NCI-H1105 (cell line): ENCODE results near the gene HRH1.
"Not testable (repeated sequence)": the region's sequence is repeated elsewhere in the genome, so short reads cannot be mapped to it uniquely, and the experiment has no call there.

Source experiments
- DNase-seq: peaks from one replicate; lab custom pipeline; 2025; lab: John Stamatoyannopoulos, UW

HRH1 gene

DNA sequence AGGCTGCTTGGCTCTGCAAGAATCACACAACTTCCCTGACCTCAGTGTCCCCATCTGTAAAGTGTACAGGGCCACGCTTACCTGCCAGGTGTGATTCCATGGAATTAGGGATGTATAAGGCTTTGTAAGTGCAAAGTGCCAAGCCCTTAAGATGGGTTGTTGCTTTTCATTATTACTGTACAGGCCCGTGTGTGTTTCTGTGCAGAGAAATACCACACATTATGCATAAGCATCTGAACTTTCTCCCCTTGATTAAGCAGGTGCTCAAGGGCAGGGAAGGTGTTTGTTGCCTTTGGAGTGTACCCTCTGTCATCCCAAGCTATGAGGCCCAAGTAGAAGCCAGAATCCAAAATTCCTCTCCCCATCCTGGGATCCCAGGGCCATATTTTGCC is 13.6 kb upstream of the HRH1 start:
- DNase-seq = no peak

GRCh38 chr3:11143476-11143875 is 10.8 kb upstream of the HRH1 start:
- no peak for DNase-seq

DNA sequence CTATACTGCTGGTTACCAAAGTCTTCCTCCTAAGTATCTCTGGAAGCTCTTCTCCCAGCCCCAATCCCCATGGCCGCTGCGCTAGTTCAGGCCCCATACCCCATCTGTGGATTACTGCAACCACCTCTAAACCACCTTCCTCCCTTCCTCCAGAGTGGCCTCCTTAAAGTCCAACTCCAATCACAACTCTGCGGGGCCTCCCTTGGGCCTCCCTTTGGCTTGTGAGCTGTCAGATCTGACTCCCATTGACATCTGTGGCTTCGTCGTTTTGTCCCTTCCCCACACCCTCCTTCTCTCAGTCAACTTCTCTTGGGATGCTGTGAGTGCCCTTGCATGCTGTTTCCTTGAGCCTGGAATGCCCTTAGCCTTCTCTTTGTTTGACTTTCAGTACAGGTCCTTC is 9.3 kb upstream of the HRH1 start:
- no peak for DNase-seq

GRCh38 chr3:11145888-11146287 is 8.4 kb upstream of the HRH1 start:
- no peak for DNase-seq

DNA sequence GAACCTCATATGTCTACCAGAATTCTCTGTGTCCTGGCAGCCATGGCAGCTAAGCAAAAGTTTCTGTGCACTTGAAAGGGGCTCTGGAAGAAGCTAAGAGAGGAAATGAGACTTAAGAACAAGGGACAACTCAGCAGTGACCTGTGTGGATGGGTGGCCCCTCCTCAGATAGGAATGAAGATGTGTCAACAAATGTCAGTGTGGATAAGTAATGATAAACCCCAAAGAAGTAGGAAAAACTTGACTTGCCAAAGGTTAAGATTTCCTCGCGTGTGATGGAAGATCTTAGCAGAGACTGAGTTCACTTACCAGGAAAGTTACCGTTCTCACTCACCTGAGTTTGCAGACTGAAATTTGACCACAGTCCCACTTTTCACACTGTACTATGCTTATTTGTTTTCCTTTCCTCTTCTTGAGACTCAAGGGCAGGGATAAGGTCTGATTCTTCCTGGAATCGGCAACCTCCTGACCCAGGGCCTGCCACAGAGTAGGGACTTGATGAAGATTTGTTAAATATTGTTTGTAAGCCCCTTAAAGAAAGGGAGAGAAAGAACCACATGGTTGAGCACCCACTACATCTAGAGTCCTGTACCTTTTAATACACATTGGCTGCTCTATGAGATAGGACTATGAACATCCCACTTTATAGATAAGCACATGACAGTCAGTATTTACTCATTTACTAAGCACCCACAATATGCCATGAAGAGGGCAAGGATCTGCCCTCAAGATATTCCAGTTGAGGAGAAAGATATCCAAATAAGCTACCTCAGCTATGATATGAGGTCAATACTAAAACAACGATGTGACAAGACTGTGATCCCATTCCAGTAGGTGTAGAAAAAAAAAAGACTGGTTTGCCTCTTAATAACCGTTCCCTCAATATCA is 7.3 kb upstream of the HRH1 start:
- DNase-seq = no peak

DNA sequence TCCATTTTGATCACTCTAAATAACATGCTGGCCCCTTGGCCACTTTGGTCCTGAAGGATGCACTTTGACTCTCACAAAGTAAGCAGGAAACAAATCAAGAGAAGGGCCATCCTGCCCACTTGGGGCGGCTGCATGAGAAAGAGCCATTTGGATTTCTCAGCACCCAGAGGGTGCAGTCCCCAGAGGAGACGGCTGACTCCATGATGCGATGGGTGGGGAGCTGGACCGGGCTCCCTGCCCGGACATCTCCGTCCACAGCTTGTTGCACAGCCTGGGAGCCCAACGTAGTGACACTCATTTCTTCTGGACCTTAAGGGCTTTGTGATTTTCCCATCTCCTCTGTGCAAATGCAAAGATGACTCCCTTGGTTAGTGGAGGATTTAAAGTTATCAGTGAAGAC is 4.0 kb upstream of the HRH1 start:
- DNase-seq = no peak

- DNase-seq = no peak
Measured at GRCh38 chr3:11152301-11152700, 2.0 kb upstream of the HRH1 start.

GRCh38 chr3:11154953-11155325 is 646 bp downstream of the HRH1 start:
- DNase-seq = peak; percentile 8

- DNase-seq = peak; percentile 17
Measured at GRCh38 chr3:11155341-11156025, 1.2 kb downstream of the HRH1 start.

DNA sequence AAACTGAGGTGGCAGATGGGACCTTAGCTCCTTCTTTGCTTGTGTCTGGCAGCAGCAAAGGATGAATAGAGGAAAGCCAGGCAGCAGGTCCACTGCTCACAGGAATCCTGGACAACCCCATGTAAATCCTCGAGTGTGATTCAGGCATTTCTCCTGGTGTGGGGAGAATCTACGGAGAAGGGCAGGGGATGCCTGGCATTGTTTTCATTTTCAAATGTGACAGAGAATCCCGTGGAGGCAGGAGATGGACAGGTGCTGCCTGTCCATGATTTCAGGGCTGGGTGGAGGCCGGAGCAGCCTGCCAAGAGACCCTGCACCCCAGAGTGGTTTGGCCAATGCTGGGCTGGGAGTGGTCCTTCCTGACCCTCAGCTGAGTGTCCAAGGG is 1.7 kb downstream of the HRH1 start:
- no peak for DNase-seq

DNA sequence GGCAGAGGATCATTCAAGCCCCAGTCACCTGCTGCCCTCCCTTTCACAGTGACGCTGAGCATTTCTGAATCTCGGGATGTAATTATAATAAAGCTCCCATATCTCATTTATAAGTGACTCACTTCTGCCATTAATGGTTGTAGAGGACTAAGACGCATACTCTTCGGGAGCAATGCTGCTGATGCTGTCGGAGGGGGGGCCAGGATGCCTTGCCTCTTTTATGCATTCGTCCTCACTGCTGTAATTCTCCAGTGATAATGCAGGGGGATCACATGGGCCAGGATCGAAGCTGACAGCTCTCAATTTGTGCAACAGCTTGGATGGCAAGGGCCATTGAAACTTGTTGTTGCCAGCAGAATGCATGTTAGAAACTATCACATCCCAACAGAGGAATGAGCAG is 3.1 kb downstream of the HRH1 start:
- DNase-seq = no peak

GRCh38 chr3:11159421-11159904 is 5.2 kb downstream of the HRH1 start:
- DNase-seq = no peak

DNA sequence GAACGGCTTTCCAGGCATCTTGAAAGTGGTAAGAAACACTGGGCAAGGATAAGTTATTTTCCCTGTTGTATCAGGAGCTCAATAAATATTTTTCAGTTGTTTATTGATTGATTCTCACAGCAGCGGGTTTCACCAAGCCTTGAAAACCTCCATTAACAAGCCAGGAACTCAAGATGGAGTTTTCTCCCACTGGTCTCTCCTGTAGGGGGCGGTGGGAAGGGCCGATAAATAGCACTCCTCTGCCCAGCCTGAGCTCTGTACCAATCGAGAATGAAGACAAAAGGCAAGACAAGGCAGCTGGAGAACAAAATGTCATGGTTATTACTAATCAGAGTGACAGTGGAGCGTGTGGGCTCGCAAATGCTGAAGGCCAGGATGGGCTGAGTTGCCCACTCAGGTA is 7.4 kb downstream of the HRH1 start:
- DNase-seq = no peak

GRCh38 chr3:11162401-11163345 is 8.4 kb downstream of the HRH1 start:
- DNase-seq = no peak

DNA sequence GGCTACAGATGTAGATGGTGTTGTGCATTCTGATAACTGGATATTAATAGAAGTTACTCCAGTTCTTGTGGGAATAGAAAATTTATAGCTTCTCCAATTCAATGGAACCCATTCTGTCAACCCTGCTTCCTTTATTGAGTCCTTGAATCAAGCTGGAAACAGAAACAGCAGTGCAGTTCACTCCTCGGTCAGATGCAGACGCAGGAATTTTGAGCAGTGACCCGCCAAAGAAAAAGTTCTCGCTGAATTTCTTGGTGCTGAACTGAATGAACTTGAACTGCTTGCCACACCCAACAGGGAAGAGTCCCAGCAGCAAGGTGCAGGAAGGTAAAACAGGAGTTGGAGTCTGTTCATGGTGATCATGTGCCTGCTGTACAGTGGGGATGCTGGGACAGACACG is 10.3 kb downstream of the HRH1 start:
- DNase-seq = no peak

DNA sequence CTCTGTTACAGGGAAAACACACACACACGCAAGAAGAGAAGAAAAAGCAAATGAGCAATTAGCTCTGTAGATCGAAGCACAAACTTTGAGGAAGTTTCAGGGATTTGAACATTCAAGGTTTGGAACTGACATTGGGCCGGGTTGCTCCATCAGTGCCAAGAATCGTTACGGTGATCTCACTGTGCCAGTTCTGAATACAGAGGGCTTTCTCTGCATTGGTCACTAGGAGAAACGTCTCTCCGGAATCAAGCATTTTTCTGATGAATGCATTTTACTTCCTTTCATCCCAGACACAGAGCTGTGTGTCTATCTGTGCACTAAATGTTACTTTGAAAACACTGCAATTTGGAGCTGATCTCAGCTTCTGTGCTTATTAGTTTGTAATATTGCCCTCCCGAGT is 11.2 kb downstream of the HRH1 start:
- no peak for DNase-seq

DNA sequence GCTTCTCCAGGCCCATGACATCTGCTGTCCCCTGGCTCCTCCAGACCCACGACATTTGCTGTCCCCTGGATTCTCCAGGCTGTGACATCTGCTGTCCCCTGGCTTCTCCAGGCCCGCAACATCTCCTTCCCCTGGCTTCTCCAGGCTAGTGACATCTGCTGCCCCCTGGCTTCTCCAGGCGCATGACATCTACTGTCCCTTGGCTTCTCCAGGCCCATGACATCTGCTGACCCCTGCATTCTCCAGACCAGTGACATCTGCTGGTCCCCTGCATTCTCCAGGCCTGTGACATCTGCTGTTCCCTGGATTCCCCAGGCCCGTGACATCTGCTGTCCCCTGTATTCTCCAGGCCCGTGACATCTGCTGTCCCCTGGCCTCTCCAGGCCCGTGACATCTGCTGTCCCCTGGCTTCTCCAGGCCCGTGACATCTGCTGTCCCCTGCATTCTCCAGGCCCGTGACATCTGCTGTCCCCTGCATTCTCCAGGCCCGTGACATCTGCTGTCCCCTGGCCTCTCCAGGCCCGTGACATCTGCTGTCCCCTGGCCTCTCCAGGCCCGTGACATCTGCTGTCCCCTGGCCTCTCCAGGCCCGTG is 12.6 kb downstream of the HRH1 start:
- DNase-seq = not testable (repeated sequence)

DNA sequence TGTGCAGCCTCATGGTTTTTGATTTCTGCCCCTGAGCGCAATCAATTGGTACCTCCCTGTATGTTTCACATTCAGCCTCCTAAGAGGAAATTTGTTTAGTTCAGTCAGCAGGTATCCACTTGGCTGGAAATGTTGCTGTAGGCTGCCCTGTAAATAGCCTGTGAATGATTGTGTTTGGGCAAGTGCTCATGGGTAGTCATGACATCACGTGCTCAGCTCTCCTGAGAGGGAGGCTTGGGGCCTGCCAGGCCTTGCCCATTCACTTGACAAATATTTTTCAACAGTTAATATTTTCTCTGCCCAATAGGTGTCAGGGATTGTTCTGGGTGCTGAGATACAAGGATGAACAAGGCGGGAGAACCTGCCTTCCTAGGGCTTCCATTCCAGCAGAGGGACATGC is 13.3 kb downstream of the HRH1 start:
- no peak for DNase-seq

GRCh38 chr3:11168406-11168805 is 14.1 kb downstream of the HRH1 start:
- DNase-seq = no peak

DNA sequence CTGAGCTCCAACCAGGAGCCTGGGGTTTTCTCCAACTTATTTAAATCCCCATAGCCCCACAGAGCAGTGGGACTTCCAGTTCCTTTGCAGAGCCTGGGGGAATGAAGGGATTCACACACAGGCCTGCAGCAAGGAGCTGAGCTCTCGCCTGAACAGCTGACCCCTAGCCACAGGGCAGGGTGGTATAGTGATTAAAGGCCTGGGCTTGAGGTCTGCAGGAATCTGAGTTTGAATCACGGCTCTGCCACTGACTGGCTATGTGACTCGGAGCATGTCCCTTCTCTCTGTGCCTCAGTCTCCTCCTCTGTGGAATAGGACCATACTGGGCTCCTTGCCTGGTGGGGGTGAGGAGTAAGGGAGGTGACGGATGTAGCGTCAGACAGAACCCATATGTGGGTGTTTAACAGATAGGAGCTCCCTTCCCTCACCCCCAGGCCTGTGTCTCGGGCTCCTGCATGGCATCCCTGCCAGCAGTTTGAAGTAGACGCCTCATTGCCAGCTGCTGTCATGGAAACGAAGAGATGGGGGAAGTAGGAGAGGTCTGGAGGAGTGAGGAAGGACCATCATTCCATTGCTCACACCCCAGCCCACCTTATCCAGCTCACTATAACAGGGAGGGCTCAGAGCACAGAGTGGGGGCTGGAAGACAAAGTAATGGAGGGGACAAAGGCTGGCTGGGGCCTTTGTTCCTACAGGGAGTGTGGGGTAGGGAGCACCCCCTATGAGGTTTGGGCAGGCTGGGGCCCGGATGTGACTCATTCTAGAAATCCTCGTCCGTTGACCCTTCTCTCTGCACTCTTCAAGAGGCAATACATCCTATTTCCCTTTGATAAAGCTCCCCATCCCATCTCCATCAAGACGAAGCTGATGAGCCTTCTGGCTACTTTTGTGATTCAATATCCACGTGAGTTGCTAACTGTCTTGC is 14.8 kb downstream of the HRH1 start:
- no peak for DNase-seq
